HEK293 (cell line): Measurements from ENCODE around the gene EIF2AK2.

Experiments
- GLI2 ChIP-seq: fragments of 450-650 bp; formaldehyde crosslinking; IDR thresholded peaks from 2 replicates; pipeline ENCODE4; 2017; ENCODE audit warnings: missing biosample characterization, missing genetic modification characterization, low read depth, borderline replicate concordance
- HOXD13 ChIP-seq: sonication (generic); formaldehyde crosslinking; IDR thresholded peaks from 2 replicates; pipeline ENCODE4 v1.8.0; 2022; ENCODE audit warnings: missing genetic modification reagents, borderline replicate concordance
- IKZF3 ChIP-seq: fragments of 450-650 bp; IDR thresholded peaks from 2 replicates; pipeline ENCODE4 v1.5.0; 2018; ENCODE audit warnings: missing biosample characterization, mild to moderate bottlenecking, missing genetic modification characterization, moderate library complexity
- MEIS1 ChIP-seq: sonication (generic); formaldehyde crosslinking; IDR thresholded peaks from 2 replicates; pipeline ENCODE4 v1.8.1; 2022; ENCODE audit warnings: missing genetic modification reagents, mild to moderate bottlenecking, borderline replicate concordance
- MZF1 ChIP-seq: fragments of 450-650 bp; formaldehyde crosslinking; IDR thresholded peaks from 2 replicates; pipeline ENCODE4 v1.5.1; 2017; ENCODE audit warnings: missing biosample characterization, missing genetic modification characterization, borderline replicate concordance
- PBX3 ChIP-seq: sonication (generic); formaldehyde crosslinking; IDR thresholded peaks from 2 replicates; pipeline ENCODE4 v1.8.1; 2022; ENCODE audit warnings: mild to moderate bottlenecking, moderate library complexity, missing genetic modification reagents
- PRDM1 ChIP-seq: fragments of 450-650 bp; formaldehyde crosslinking; IDR thresholded peaks from 2 replicates; pipeline ENCODE4; 2016; ENCODE audit warnings: missing biosample characterization, missing genetic modification characterization
- SCRT1 ChIP-seq: fragments of 450-650 bp; formaldehyde crosslinking; IDR thresholded peaks from 2 replicates; pipeline ENCODE4 v1.5.1; 2016; ENCODE audit warnings: missing biosample characterization, missing genetic modification characterization, borderline replicate concordance
- SP2 ChIP-seq: fragments of 450-650 bp; formaldehyde crosslinking; IDR thresholded peaks from 2 replicates; pipeline ENCODE4 v1.5.1; 2016; ENCODE audit warnings: missing biosample characterization, missing genetic modification characterization
- SP3 ChIP-seq: fragments of 450-650 bp; formaldehyde crosslinking; IDR thresholded peaks from 2 replicates; pipeline ENCODE4 v1.5.1; 2016; ENCODE audit warnings: missing biosample characterization, missing genetic modification characterization
- TRIM28 ChIP-seq: IDR thresholded peaks from 2 replicates; pipeline ENCODE4 v1.6.1; 2011; ENCODE audit warnings: low read length, control low read depth, borderline replicate concordance
- YY2 ChIP-seq: fragments of 450-650 bp; formaldehyde crosslinking; IDR thresholded peaks from 2 replicates; pipeline ENCODE4 v1.5.1; 2016; ENCODE audit warnings: missing biosample characterization, missing genetic modification characterization
- ZFP3 ChIP-seq: fragments of 450-650 bp; formaldehyde crosslinking; IDR thresholded peaks from 2 replicates; pipeline ENCODE4 v1.5.1; 2016; ENCODE audit warnings: low read depth, missing biosample characterization, missing genetic modification characterization
- ZFP41 ChIP-seq: fragments of 450-650 bp; formaldehyde crosslinking; IDR thresholded peaks from 2 replicates; pipeline ENCODE4 v1.5.1; 2016; ENCODE audit warnings: missing biosample characterization, missing genetic modification characterization, borderline replicate concordance
- ZNF174 ChIP-seq: fragments of 450-650 bp; formaldehyde crosslinking; IDR thresholded peaks from 2 replicates; pipeline ENCODE4 v1.5.0; 2017; ENCODE audit warnings: missing biosample characterization, mild to moderate bottlenecking, missing genetic modification characterization
- ZNF175 ChIP-seq: fragments of 450-650 bp; formaldehyde crosslinking; IDR thresholded peaks from 2 replicates; pipeline ENCODE4 v1.5.1; 2016; ENCODE audit warnings: missing biosample characterization, missing genetic modification characterization
- ZNF202 ChIP-seq: fragments of 450-650 bp; formaldehyde crosslinking; IDR thresholded peaks from 2 replicates; pipeline ENCODE4 v1.5.1; 2016; ENCODE audit warnings: missing biosample characterization, missing genetic modification characterization, borderline replicate concordance
- ZNF214 ChIP-seq: fragments of 450-650 bp; formaldehyde crosslinking; IDR thresholded peaks from 2 replicates; pipeline ENCODE4 v1.5.1; 2017; ENCODE audit warnings: missing biosample characterization, mild to moderate bottlenecking, missing genetic modification characterization, borderline replicate concordance
- ZNF248 ChIP-seq: fragments of 450-650 bp; formaldehyde crosslinking; IDR thresholded peaks from 2 replicates; pipeline ENCODE4 v1.5.1; 2017; ENCODE audit warnings: missing biosample characterization, missing genetic modification characterization
- ZNF324 ChIP-seq: fragments of 450-650 bp; formaldehyde crosslinking; IDR thresholded peaks from 2 replicates; pipeline ENCODE4 v1.5.1; 2016; ENCODE audit warnings: missing biosample characterization, missing genetic modification characterization
- ZNF335 ChIP-seq: fragments of 450-650 bp; formaldehyde crosslinking; conservative IDR thresholded peaks from 2 replicates; pipeline ENCODE4 v1.5.1; 2016; ENCODE audit warnings: missing biosample characterization, missing genetic modification characterization
- ZNF350 ChIP-seq: fragments of 450-650 bp; formaldehyde crosslinking; IDR thresholded peaks from 2 replicates; pipeline ENCODE4 v1.5.0; 2017; ENCODE audit warnings: missing biosample characterization, mild to moderate bottlenecking, missing genetic modification characterization
- ZNF423 ChIP-seq: fragments of 450-650 bp; formaldehyde crosslinking; IDR thresholded peaks from 2 replicates; pipeline ENCODE4 v1.5.1; 2016; ENCODE audit warnings: missing biosample characterization, missing genetic modification characterization
- ZNF48 ChIP-seq: fragments of 450-650 bp; formaldehyde crosslinking; IDR thresholded peaks from 2 replicates; pipeline ENCODE4 v1.5.1; 2016; ENCODE audit warnings: missing biosample characterization, missing genetic modification characterization
- ZNF555 ChIP-seq: fragments of 450-650 bp; formaldehyde crosslinking; conservative IDR thresholded peaks from 2 replicates; pipeline ENCODE4 v1.5.1; 2017; ENCODE audit warnings: missing biosample characterization, mild to moderate bottlenecking, missing genetic modification characterization, inconsistent platforms
- ZNF558 ChIP-seq: fragments of 450-650 bp; formaldehyde crosslinking; IDR thresholded peaks from 2 replicates; pipeline ENCODE4 v1.5.1; 2016; ENCODE audit warnings: missing biosample characterization, missing genetic modification characterization
- ZNF571 ChIP-seq: fragments of 450-650 bp; formaldehyde crosslinking; IDR thresholded peaks from 2 replicates; pipeline ENCODE4 v1.5.0; 2017; ENCODE audit warnings: missing biosample characterization, missing genetic modification characterization
- ZNF596 ChIP-seq: fragments of 450-650 bp; IDR thresholded peaks from 2 replicates; pipeline ENCODE4 v1.5.0; 2018; ENCODE audit warnings: missing biosample characterization, mild to moderate bottlenecking, missing genetic modification characterization, moderate library complexity
- ZNF610 ChIP-seq: fragments of 450-650 bp; formaldehyde crosslinking; IDR thresholded peaks from 2 replicates; pipeline ENCODE4 v1.5.1; 2016; ENCODE audit warnings: missing biosample characterization, missing genetic modification characterization, borderline replicate concordance
- ZNF664 ChIP-seq: fragments of 450-650 bp; formaldehyde crosslinking; IDR thresholded peaks from 2 replicates; pipeline ENCODE4 v1.5.1; 2016; ENCODE audit warnings: missing biosample characterization, missing genetic modification characterization
- ZNF747 ChIP-seq: fragments of 450-650 bp; formaldehyde crosslinking; IDR thresholded peaks from 2 replicates; pipeline ENCODE4 v1.5.1; 2016; ENCODE audit warnings: missing biosample characterization, missing genetic modification characterization
- ZNF777 ChIP-seq: fragments of 450-650 bp; formaldehyde crosslinking; IDR thresholded peaks from 2 replicates; pipeline ENCODE4 v1.5.1; 2017; ENCODE audit warnings: missing biosample characterization, missing genetic modification characterization, borderline replicate concordance
- ZNF830 ChIP-seq: fragments of 450-650 bp; IDR thresholded peaks from 2 replicates; pipeline ENCODE4 v1.5.0; 2018; ENCODE audit warnings: missing biosample characterization, missing genetic modification characterization, low read depth, mild to moderate bottlenecking, moderate library complexity
- ZSCAN23 ChIP-seq: fragments of 450-650 bp; formaldehyde crosslinking; IDR thresholded peaks from 2 replicates; pipeline ENCODE4 v1.5.1; 2016; ENCODE audit warnings: missing biosample characterization, missing genetic modification characterization
- TF ChIP-seq, protein P1 (sequence below): fragments of 450-650 bp; formaldehyde crosslinking; IDR thresholded peaks from 2 replicates; pipeline ENCODE4 v1.5.1; 2016; ENCODE audit warnings: missing biosample characterization, missing genetic modification characterization
- TF ChIP-seq, protein P2 (sequence below): fragments of 450-650 bp; IDR thresholded peaks from 2 replicates; pipeline ENCODE4 v1.5.1; 2018; ENCODE audit warnings: missing biosample characterization, missing genetic modification characterization
- TF ChIP-seq, protein P3 (sequence below): fragments of 450-650 bp; formaldehyde crosslinking; IDR thresholded peaks from 2 replicates; pipeline ENCODE4; 2016; ENCODE audit warnings: missing biosample characterization, missing genetic modification characterization

Gene EIF2AK2

GRCh38 chr2:37156071-37156856 lies 516 bp downstream of the EIF2AK2 start (continued):
- TF ChIP-seq ZSCAN23 (tag by site-specific recombination) (no peak), ZNF202 (tag by site-specific recombination) (no peak), PBX3 (CRISPR knock-in tag) (peak; percentile 47; the same call in 1 of the 2 replicates), SP2 (tag by site-specific recombination) (peak; percentile 41; the same call in 1 of the 2 replicates), ZNF48 (no peak), ZFP41 (tag by site-specific recombination) (no peak), IKZF3 (tag by site-specific recombination) (no peak), TRIM28 (no peak), ZNF324 (tag by site-specific recombination) (no peak), ZNF747 (tag by site-specific recombination) (no peak), YY2 (no peak), SP3 (tag by site-specific recombination) (no peak), ZNF555 (no peak), ZNF248 (tag by site-specific recombination) (no peak), ZNF335 (tag by site-specific recombination) (peak; percentile 48; the same call in 1 of the 2 replicates), ZNF571 (tag by site-specific recombination) (no peak), HOXD13 (no peak), MEIS1 (CRISPR knock-in tag) (no peak), ZNF174 (tag by site-specific recombination) (no peak), MZF1 (tag by site-specific recombination) (no peak), GLI2 (tag by site-specific recombination) (no peak), ZFP3 (no peak), ZNF610 (tag by site-specific recombination) (no peak), ZNF664 (tag by site-specific recombination) (no peak), ZNF596 (no peak), SCRT1 (tag by site-specific recombination) (no peak), ZNF830 (no peak), ZNF423 (tag by site-specific recombination) (no peak), ZNF214 (tag by site-specific recombination) (no peak), ZNF175 (no peak), ZNF350 (no peak), ZNF558 (no peak), ZNF777 (tag by site-specific recombination) (no peak), PRDM1 (tag by site-specific recombination) (no peak; the same call in 1 of the 2 replicates)
- TF ChIP-seq, protein P1, sequence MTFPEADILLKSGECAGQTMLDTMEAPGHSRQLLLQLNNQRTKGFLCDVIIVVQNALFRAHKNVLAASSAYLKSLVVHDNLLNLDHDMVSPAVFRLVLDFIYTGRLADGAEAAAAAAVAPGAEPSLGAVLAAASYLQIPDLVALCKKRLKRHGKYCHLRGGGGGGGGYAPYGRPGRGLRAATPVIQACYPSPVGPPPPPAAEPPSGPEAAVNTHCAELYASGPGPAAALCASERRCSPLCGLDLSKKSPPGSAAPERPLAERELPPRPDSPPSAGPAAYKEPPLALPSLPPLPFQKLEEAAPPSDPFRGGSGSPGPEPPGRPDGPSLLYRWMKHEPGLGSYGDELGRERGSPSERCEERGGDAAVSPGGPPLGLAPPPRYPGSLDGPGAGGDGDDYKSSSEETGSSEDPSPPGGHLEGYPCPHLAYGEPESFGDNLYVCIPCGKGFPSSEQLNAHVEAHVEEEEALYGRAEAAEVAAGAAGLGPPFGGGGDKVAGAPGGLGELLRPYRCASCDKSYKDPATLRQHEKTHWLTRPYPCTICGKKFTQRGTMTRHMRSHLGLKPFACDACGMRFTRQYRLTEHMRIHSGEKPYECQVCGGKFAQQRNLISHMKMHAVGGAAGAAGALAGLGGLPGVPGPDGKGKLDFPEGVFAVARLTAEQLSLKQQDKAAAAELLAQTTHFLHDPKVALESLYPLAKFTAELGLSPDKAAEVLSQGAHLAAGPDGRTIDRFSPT: no peak
- TF ChIP-seq, protein P2, sequence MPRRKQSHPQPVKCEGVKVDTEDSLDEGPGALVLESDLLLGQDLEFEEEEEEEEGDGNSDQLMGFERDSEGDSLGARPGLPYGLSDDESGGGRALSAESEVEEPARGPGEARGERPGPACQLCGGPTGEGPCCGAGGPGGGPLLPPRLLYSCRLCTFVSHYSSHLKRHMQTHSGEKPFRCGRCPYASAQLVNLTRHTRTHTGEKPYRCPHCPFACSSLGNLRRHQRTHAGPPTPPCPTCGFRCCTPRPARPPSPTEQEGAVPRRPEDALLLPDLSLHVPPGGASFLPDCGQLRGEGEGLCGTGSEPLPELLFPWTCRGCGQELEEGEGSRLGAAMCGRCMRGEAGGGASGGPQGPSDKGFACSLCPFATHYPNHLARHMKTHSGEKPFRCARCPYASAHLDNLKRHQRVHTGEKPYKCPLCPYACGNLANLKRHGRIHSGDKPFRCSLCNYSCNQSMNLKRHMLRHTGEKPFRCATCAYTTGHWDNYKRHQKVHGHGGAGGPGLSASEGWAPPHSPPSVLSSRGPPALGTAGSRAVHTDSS (tag by site-specific recombination): no peak
- TF ChIP-seq, protein P3, sequence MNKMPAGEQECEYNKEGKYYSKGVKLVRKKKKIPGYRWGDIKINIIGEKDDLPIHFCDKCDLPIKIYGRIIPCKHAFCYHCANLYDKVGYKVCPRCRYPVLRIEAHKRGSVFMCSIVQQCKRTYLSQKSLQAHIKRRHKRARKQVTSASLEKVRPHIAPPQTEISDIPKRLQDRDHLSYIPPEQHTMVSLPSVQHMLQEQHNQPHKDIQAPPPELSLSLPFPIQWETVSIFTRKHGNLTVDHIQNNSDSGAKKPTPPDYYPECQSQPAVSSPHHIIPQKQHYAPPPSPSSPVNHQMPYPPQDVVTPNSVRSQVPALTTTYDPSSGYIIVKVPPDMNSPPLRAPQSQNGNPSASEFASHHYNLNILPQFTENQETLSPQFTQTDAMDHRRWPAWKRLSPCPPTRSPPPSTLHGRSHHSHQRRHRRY (tag by site-specific recombination): no peak
